Measurements from ENCODE around the gene IL20.

DNA sequence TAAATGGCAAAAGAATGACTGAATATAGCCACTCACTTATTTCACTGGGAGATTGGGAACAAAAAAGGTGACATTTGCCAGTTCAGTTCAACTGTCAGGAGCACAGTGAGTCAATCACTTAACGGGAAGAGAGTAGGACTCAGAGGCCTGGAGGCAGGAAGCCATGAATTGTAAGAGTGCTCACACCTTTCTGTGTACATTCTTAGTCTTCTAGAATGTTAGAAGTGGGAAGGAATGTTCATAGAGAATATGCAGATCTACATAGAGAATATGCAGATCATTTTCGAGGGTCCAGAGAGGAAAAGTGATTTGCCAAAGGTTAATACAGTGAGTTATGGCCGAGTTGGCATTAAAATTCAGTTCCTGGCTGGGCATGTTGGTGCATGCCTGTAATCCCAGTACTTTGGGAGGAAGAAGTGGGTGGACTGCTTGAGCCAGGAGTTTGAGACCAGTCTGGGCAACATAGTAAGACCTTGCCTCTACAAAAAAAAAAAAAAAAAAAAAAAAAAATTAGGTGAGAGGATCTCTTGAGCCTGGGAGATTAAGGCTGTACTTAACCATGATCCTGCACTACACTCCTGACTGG, 8.3 kb downstream of the IL20 start:
- TF ChIP-seq, protein P1, sequence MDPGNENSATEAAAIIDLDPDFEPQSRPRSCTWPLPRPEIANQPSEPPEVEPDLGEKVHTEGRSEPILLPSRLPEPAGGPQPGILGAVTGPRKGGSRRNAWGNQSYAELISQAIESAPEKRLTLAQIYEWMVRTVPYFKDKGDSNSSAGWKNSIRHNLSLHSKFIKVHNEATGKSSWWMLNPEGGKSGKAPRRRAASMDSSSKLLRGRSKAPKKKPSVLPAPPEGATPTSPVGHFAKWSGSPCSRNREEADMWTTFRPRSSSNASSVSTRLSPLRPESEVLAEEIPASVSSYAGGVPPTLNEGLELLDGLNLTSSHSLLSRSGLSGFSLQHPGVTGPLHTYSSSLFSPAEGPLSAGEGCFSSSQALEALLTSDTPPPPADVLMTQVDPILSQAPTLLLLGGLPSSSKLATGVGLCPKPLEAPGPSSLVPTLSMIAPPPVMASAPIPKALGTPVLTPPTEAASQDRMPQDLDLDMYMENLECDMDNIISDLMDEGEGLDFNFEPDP (CRISPR knock-in tag; conservative IDR thresholded peaks at IDR 0.05): no peak
- no peak for TF ChIP-seq JUND (CRISPR knock-in tag; IDR thresholded peaks at IDR 0.05)
- no peak for TF ChIP-seq CBX2 (IDR thresholded peaks at IDR 0.05; ENCODE audit: low read depth, low read length)
- TF ChIP-seq CBX2 (CRISPR knock-in tag; IDR thresholded peaks at IDR 0.05; ENCODE audit: low read depth): no peak
- TF ChIP-seq RXRB (CRISPR knock-in tag; IDR thresholded peaks at IDR 0.05; ENCODE audit: borderline replicate concordance): no peak
- no peak for TF ChIP-seq TFE3 (CRISPR knock-in tag; IDR thresholded peaks at IDR 0.05)
- no peak for TF ChIP-seq ZSCAN31 (CRISPR knock-in tag; IDR thresholded peaks at IDR 0.05; ENCODE audit: low read depth)
- no peak for TF ChIP-seq ZSCAN29 (CRISPR knock-in tag; conservative IDR thresholded peaks at IDR 0.05)
- no peak for TF ChIP-seq CEBPB (IDR thresholded peaks at IDR 0.05; ENCODE audit: borderline replicate concordance, low read depth, low read length)
- no peak for TF ChIP-seq PRDM15 (CRISPR knock-in tag; IDR thresholded peaks at IDR 0.05)
- no peak for TF ChIP-seq ZNF772 (CRISPR knock-in tag; IDR thresholded peaks at IDR 0.05)
- TF ChIP-seq, protein P2, sequence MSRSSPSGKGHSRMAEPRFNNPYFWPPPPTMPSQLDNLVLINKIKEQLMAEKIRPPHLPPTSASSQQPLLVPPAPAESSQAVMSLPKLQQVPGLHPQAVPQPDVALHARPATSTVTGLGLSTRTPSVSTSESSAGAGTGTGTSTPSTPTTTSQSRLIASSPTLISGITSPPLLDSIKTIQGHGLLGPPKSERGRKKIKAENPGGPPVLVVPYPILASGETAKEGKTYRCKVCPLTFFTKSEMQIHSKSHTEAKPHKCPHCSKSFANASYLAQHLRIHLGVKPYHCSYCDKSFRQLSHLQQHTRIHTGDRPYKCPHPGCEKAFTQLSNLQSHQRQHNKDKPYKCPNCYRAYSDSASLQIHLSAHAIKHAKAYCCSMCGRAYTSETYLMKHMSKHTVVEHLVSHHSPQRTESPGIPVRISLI (CRISPR knock-in tag; IDR thresholded peaks at IDR 0.05; ENCODE audit: borderline replicate concordance): no peak
- TF ChIP-seq ZNF776 (CRISPR knock-in tag; IDR thresholded peaks at IDR 0.05): no peak
